Adrenal gland (tissue), 5 donors: ENCODE measurements around the gene SIK2.
"Not testable (repeated sequence)": the region's sequence is repeated elsewhere in the genome, so short reads cannot be mapped to it uniquely, and the experiment has no call there.

Source experiments
- POLR2A ChIP-seq, 2 donors: fragments of 450-650 bp; IDR thresholded peaks; one replicate each; pipeline ENCODE4 v1.6.1; 2017; ENCODE audit warnings: antibody characterized with exemption in 2 of 2, mild to moderate bottlenecking in 2 of 2, moderate library complexity in 1 of 2
- TF ChIP-seq, protein P1 (sequence below), 6 experiments: fragments of 450-650 bp in 4 of 6; fragments of 200-600 bp in 2 of 6; sonication (generic) in 1 of 6; IDR thresholded peaks; 1 replicate in 5 of 6; 2 replicates in 1 of 6; pipeline versions ENCODE4 v1.5.1 to v1.8.0; 2016 to 2021; ENCODE audit warnings: antibody characterized with exemption in 6 of 6, mild to moderate bottlenecking in 2 of 6, moderate library complexity in 1 of 6
- donor health status: DM: no; HTN: no; CAD: no.

DNA sequence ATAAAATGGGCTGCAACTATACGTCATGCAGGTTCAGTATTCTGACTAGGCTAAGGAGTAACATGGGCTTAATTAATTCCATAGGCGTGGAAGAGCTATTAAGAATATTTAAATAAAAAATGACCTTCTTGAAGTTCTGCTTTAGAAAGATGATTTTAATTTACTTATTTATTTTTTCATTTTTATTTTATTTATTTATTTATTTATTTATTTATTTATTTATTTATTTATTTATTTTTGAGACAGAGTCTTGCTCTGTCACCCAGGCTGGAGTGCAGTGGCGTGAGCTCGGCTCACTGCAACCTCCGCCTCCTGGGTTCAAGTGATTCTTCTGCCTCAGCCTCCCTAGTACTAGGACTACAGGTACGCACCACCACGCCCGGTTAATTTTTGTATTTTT, 55.7 kb downstream of the SIK2 start:
- TF ChIP-seq, protein P1, sequence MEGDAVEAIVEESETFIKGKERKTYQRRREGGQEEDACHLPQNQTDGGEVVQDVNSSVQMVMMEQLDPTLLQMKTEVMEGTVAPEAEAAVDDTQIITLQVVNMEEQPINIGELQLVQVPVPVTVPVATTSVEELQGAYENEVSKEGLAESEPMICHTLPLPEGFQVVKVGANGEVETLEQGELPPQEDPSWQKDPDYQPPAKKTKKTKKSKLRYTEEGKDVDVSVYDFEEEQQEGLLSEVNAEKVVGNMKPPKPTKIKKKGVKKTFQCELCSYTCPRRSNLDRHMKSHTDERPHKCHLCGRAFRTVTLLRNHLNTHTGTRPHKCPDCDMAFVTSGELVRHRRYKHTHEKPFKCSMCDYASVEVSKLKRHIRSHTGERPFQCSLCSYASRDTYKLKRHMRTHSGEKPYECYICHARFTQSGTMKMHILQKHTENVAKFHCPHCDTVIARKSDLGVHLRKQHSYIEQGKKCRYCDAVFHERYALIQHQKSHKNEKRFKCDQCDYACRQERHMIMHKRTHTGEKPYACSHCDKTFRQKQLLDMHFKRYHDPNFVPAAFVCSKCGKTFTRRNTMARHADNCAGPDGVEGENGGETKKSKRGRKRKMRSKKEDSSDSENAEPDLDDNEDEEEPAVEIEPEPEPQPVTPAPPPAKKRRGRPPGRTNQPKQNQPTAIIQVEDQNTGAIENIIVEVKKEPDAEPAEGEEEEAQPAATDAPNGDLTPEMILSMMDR (IDR thresholded peaks at IDR 0.05): not testable (repeated sequence)
- not testable (repeated sequence) for TF ChIP-seq POLR2A (IDR thresholded peaks at IDR 0.05)
